GM18507 (cell line): ENCODE data around the gene SHF.

Experiments
- DNase-seq: peaks from one replicate; pipeline ENCODE4 v3.0.0; 2011; ENCODE audit warnings: low read depth; ENCODE audit not compliant: insufficient read length; ENCODE audit errors: extremely low spot score
- FAIRE-seq: peaks from 2 replicates; lab custom pipeline; 2011; peaks lifted over from hg19 to GRCh38; lab: Jason Lieb, UNC

SHF gene

DNA sequence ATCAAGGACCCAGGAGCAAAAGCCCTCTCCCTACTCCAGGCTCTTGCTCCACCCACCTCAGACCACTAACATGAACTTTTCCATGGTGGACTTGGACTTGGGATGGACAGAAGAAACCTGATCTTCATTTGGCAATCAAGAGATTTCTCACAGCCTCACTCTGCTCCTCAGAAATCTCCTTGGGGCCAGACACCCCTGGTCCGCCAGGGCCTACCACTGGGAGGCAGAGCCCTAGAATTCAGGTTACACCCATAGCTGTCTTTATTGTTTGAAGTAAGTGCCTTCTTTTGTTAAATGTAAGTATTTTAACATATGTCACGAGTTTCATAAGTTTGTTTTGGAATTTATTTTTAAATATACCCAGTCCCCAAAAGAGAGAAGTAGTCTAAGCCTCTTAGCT is 13.2 kb downstream of the SHF start:
- DNase-seq: no peak
- FAIRE-seq: no peak

DNA sequence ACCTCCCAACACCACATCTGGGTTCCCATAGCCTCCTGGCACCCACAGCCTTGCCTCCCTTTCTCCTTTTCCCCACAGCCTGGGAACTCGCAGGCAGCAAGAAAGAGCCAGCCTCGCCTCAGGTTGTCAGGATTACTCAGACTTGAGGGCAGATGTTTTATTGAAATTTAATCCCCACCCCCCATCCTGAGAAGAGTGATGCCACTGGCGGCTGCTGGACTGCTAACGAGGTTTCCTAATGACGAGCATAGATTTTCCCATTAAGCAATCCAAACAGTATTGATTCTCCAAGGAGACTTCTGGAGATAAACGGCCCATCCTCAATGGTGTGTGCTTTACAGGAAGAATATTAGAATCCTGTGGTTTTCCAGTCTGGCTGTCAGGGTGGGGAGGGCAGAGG is 13.7 kb downstream of the SHF start:
- FAIRE-seq: no peak

DNA sequence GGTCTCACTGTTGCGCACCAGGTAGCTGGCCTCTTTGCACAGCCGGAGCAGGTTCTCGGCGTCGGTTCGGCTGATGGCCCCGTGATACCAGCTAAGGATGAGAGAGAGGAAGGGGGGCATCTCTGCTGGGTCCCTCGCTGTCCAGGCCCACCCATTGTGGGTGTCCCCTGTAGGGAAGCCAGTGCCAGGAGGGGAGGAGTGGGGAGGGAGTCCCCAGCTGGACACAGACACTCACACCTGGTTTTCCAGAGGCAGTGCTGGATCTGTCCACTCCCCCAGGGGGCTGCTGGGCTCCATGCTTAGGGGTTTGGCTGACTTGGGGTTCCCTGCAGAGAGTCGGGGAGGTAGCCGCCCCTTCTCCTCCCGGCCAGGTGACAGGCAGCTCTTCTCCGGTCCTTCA is 15.9 kb downstream of the SHF start:
- no peak for FAIRE-seq

More for the DNA sequence above, 13.7 kb downstream of the SHF start:
- DNase-seq: no peak

DNA sequence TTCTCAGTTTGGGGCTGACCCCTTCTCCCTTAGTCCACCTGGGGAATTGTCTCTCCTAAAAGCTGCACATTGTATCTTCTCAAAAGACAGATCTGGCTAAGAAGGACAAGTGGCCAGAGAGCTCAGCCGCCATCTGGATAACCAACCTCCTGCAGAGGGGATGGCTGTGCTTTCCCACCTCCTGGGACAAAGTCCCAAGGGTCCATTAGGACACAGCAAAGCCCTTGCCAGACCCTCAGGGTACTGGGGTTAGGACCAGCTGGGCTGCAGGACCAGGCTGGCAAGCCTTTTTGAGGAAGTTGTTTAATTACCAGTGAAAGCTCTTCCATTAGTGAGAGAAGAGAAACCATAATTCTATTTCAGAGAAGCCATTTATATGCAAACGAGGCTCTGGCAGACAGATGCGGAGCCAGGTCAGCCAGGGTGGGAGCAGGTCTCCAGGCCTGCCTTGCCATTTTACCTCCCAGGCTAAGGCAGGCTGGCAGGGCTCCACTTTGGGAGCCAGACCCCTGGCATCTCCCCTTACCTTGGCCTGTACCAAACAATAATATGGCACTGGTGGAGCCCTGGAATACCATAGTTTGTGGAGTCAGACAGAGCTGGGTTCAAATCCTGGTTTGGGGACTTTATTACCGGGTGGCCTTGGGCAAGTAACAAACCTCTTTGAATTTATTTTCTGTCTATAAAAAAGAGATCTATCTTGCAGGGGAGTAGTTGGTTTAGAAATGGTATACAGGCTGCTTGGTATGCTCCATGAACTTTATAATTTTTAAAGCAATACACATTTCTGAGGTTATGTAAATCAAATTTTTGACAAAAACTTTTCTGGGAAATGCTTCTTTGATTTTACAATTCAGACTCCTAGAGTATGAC is 17.9 kb downstream of the SHF start:
- DNase-seq: no peak
- no peak for FAIRE-seq

More for the DNA sequence above, 15.9 kb downstream of the SHF start:
- no peak for DNase-seq

DNA sequence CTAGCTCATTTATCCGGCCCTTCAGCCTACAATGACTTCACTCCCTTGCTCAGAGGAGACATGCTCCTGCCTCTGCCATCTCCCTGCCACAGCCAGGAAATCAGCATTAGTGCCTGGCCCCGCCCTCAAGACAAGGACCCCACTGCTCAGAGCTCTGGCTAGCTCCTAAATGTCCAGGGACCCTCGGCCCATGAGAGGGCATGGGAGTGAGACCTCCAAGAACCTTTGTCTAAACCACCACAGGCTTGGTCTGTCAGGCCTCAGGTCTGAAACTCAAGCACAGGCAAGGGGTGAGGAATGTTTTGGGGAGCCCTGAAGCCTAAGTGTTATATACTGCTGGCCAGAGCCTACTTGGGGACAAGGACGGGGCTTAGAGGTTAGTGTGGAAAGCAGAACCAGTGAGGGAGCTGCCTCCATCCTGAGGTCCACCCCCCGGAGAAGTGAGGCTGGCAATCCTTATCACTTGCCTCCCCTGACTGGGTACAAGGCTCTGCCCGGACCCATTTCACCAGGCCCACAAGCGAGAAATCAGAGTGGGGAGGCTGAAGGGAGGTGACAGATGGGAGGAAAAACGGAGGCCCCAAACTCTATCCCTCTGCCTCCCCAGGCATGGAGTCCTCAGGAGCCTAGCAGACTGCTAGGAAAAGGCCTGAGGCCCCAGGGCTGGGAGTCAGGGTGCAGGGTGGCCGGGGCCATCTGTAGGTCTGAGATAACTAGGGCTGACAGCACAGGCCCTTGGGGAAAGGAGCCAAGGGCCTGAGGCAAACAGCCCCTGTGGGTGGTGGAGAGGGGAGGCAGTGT is 18.8 kb downstream of the SHF start:
- DNase-seq (no peak), FAIRE-seq (no peak)

DNA sequence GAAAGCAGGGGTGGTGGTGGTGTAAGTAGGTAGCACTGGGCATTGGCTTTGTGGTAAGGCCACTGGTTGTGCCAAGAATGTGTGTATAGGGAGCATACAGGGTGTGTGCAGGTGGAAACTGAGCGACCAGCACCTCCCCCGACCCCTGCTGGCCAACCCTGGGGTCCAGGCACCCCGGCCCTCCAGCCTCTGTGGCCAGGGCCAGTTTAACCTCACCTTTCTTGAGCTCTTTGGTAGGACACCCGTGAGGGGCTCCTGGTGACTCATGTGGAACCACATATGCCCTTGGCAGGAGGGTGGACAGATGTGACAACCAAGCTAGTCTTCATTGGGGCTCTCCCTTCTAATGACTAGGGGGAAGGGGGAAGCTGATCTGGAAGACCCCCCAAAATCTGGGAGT is 19.5 kb downstream of the SHF start:
- FAIRE-seq: no peak
- no peak for DNase-seq

DNA sequence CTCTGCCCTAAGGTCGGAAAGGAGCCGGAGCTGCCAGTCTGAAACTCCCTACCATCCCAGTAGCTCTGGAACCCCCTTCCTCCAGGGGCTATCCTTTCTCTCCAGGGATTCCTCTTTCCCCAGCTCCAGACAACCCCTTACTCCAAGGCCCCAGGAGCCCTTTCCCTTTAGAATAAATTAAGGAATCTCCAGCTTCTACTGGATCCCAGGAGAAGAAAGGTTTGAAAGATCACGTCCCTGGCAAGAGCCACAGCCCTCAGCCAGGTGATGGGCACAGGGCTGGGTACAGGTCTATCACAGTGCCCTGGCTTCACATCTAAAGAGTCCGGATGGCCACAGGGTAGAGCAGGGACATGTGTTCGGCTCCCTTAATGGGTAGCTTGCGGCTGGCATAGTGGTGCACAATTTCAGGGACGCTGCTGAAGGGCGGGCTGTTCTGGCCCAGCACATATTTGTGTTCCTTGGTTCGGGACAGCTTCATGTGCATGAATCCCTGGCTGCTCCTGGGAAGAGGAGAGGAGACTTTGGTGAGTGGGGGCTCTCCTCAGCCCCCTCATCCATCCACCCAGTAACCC is 20.0 kb downstream of the SHF start:
- FAIRE-seq (no peak), DNase-seq (no peak)

DNA sequence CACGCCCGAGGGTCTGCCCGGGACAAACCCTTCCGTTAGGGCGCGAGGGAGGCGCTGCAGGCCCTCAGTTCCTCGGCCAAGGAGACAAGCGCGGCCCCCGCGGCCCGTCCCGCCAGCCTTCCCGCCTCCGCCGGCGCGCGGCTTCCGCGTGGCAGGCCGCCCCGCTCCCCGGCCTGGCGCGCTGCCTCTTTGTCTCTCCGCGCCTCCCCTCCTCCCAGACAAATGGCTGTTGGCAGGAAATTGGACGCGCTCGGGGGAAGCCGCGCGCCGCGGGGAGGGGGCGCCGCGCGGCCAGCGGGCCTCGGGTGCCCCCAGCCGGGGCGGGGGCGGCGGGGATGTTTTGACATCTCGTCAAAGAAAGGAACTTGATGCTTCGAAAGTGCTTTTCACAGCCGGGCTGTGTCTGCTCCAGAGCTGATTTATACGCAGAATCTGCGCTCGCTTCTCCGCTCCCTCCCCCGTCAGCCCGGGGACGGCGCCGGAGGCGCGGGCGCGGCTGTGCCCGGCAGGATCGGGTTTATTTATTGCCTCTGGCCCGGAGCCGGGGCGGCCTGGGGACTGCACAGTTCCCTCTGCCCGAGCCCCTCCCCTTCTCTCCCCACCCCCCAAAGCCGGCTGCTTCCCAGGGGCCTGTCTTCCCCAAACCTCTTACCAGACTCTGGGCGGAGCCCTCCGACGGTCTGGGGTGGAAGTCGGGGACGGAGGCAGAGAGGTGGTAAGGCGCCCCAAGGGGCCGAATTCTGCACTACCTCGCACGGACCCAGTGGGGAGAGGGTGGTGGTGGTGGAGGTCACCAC is 20.7 kb downstream of the SHF start:
- DNase-seq: peak; percentile 78
- peak; percentile 92 for FAIRE-seq

DNA sequence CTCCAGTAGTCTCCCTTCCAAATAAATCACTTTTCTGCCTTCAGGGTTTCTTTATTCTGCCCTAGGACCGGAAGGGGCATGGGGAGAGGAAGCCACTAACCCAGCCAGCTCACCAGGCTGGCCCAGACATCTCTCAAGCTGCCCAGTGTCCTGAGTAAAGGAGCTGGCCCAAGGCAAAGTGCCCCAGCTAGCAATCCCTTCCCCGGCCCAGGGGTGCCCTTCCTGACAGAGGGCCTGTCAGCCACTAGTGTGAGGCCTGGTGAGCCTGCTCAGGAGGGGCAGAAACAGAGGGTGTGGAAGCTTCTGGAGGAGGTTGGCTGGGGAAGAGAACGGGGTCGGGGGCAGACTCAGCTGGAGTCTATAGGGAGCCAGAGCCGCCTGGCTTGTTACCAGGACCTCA is 22.2 kb downstream of the SHF start:
- no peak for DNase-seq
- no peak for FAIRE-seq

DNA sequence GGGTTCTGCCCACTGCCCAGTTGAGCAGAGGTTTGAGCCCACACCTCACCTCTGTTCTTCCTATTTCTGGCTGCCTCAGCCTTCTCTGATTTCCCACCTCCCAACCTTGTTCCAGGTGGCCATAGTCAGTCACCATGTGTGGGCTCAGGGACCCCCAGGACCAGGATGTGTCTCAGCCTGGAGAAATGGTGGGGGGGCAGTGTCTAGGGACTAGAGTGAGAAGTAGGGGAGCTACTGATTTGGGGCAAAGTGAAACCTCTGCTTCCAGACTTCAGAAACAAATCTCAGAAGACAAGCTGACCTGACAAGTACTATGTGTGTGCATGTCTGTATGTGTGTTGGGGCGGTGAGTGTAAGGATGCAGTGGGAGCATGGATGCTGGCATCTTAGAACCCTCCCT is 22.9 kb downstream of the SHF start:
- DNase-seq: no peak
- no peak for FAIRE-seq

DNA sequence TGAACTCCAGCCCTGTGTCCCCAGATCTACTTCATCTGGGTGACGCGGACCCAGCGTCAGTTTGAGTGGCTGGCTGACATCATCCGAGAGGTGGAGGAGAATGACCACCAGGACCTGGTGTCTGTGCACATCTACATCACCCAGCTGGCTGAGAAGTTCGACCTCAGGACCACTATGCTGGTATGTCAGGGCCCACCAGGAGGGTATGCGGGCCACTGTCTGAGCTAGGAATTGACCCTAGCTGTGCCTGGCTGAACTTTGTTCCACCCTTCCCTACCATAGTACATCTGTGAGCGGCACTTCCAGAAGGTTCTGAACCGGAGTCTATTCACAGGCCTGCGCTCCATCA is 24.3 kb downstream of the SHF start:
- no peak for DNase-seq
- FAIRE-seq: no peak

DNA sequence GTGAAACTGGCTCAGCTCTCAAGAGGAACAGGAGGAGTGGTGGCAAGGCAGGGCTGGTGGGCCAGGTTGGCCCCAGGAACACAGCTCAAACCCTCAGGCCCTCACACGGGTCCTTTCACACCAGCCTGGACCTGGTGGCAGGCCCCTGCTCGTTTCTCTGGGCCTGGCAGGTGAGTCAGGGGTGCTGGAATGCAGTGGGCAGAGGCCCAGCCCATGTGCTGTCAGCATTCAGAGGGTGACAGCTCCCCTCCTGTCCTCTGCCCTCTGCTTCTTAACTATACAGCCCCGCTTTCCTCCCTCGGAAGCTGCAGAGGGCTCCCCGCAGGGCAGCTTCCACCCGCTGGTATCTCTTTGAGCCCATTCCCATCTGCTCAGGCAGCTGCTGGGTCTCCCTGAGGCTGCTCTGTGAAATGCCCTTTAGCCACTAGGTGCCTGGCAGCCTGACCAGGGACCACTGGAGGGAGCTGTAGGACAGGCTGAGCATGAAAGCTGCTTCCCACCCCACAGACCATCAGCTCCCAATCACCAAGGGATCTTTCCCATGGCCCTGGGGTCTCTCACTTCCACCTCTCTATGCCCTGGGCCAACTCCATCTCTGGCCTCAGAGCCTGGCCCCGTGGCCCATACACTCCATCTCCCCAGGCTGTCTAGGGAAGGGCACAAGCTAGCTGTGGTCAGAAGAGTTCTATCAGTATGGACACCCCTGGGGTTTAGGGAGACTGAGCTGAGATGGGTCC is 24.8 kb downstream of the SHF start:
- peak; percentile 90 for FAIRE-seq

DNA sequence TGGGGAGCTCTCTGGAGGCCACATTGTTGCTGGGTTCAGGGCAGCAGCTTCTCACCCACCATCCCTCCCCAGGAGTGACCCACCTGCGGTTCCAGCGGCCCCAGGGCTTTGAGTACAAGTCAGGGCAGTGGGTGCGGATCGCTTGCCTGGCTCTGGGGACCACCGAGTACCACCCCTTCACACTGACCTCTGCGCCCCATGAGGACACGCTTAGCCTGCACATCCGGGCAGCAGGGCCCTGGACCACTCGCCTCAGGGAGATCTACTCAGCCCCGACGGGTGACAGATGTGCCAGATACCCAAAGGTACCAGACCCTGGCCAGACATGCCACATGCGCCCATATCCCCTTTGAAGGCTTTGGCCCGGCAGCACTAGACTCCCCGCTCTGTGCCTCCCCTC is 26.1 kb downstream of the SHF start:
- DNase-seq (no peak), FAIRE-seq (no peak)

More for the DNA sequence above, 24.8 kb downstream of the SHF start:
- DNase-seq: peak; percentile 71

DNA sequence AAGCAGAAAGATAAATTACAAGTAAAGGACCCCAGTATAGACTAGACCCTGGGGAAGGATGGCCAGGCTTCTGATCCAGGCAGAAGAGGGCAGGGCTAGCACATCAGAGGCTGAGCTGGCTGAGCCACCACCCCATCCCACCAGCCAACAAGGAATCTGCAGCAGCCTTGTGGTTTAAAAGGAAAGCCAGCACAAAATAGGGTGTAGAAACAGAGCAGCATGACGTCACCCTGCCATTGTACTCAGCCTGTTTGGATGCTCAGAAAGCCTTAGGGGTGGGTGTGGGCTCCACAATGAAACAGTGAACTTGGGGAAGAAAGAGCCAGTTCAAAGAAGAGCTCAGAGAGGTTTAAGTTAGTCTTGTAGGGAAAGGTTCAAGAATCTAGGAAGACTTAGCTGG is 29.8 kb downstream of the SHF start:
- DNase-seq (no peak), FAIRE-seq (no peak)

DNA sequence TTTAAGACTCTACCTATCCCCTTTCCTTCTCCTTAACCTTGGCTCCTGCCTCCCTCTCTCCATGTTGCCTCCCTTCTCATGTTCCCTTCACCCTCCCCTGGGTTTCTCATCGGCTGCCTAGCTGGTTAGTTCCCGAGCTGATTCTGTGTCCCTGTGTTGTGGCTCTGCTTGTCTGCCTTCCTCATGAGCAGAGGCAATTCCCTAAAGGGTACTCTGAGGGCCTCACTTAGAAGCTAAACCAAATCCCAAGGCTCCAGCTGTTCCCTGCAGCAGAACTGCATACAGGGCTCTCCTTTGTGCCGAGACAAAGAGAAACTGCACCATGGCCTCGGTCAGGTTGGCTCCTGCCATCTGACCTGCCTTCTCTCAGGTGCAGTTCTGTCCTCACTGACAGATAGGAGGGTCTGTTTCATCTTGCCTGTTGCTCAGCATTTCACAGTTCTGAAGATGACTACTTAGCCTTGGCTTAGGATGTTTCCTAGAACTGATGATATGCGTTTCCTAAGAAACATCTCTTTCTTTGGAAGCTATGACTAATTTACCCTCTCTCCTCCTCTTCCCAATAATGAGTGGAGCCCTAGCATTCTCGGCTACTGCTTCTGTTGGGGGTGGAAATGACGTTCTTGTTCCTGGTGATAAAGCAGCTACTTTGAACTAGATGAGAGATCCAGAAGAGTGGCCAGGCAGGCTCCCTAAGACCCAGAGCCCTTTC is 30.9 kb downstream of the SHF start:
- no peak for DNase-seq
- no peak for FAIRE-seq

DNA sequence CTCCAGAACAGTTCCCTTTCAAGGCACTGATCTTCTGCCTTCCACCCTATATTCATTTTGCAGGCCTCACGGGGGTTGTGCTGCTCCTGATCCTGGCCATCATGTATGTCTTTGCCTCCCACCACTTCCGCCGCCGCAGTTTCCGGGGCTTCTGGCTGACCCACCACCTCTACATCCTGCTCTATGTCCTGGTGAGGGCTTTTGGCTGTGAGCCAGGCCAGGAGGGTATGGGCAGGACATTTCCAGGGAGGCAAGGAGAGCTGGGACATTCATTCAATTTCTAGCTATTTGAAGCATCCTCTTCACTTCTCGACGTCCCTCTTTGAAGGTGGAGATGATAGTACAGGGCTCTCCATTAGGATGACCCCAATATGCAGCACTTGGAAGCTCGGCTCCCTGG is 32.0 kb downstream of the SHF start:
- no peak for FAIRE-seq
- DNase-seq: no peak

DNA sequence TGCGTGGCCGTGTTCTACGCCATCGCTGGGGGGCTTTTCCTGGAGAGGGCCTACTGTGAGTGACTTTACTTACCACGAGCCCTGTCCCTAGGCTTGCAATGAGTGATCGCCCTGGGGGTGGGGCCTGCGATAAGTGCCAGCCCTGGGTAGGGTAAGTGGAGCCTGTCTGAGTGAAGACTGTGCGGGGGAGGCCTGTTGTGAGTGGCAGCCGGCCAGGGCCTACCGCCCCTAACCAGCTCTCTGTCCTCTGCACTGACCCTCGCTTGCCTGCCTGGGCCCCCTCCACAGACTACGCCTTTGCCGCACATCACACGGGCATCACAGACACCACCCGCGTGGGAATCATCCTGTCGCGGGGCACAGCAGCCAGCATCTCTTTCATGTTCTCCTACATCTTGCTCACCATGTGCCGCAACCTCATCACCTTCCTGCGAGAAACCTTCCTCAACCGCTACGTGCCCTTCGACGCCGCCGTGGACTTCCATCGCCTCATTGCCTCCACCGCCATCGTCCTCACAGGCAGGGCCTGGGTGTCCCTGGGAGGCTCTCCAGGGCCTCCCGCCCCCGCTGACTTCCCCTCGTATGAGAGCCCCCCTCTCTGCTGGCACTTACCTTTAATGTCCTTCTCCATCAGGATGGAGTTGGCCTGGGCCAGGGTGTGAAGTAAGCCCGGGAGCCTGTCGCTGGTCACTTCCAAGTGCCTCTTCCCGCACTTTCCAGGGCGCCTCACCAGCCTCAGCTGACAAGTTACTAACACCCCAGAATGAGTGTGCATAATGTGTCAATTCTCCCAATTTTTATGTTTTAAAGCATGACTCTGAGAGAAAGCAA is 35.6 kb downstream of the SHF start:
- FAIRE-seq (no peak), DNase-seq (no peak)

DNA sequence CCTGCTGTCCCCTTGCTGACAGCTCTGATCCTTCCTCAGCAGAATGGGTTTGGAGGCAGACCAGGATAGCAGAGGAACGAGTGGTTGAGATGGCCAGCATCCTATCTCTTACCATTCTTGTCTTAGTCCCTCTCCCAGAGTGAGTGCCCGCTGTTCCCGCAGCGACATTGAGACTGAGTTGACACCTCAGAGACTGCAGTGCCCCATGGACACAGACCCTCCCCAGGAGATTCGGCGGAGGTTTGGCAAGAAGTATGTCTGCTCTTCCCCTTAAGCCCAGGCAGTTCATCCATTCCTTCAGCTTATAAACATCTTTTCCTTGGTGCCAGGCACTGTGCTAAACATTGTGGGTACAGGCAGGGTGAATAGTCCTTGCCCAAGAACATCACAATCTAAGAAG is 36.8 kb downstream of the SHF start:
- FAIRE-seq (no peak), DNase-seq (no peak)
